Left cardiac atrium (tissue), 4 donors: ENCODE results near the gene PLEKHA8. TPM values are rescaled to one million over a fixed set of nuclear protein-coding genes. Genes with fewer than 3 reads are reported as not detected.

Experiments used
- ATAC-seq, 2 donors: fragments of 200-7000 bp; cut with Tn5 transposase; one replicate each; pipeline ENCODE4 v1.9.1; 2020; ENCODE audit warnings: mild to moderate bottlenecking in 2 of 2, moderate library complexity in 2 of 2
- DNase-seq: peaks from one replicate; pipeline ENCODE4 v3.0.0-alpha.2; 2020
- intact Hi-C, 2 donors: fragments of 100-400 bp; cut with DNase I; formaldehyde crosslinking; loops; one replicate each; pipeline versions ENCODE4 v1.14.1 to v1.15.1; 2022 to 2023
- total RNA-seq, 2 donors: library from RNA; stranded (reverse); fragmentation: NEBNext Ultra II Directional; extraction: Animal tissue kit (Norgen Biotek cat#: 25700); gene quantifications; one replicate each; pipeline ENCODE4 v1.2.1, GENCODE V29; 2021
- donor health status: DM: no; HTN: yes; CAD: no.
- donor health status: DM: no; HTN: yes; CAD: no; lungs with severe emphysema.
- donor health status: DM: yes; HTN: yes; CAD: no.
- donor health status: Dilated cardiomyopathy.

Gene PLEKHA8
- total RNA-seq, 2 donors from 2014 or later, result 4.5 to 5.3 TPM

- intact Hi-C loops, result loop anchor here in 1 of 2 donors (10.0 kb wide), 1 partner anchor 73 kb away; no protein-coding TSS in a partner anchor
- no peak for ATAC-seq
- DNase-seq, result no peak
These were observed 143.7 kb downstream of the PLEKHA8 start for GRCh38 chr7:30171766-30172447.

- intact Hi-C loops, result loop anchor here in 1 of 2 donors (10.0 kb wide), 1 partner anchor 72 kb away; no protein-coding TSS in a partner anchor
- DNase-seq (no peak), ATAC-seq (no peak)
These were observed 144.2 kb downstream of the PLEKHA8 start for GRCh38 chr7:30172451-30172850.

GRCh38 chr7:30173058-30173897, 145.1 kb downstream of the PLEKHA8 start:
- intact Hi-C loops, result loop anchor here in 1 of 2 donors (10.0 kb wide), 1 partner anchor 72 kb away; no protein-coding TSS in a partner anchor
- ATAC-seq (peak; percentile 71 to 78), DNase-seq (peak; percentile 65)

- intact Hi-C loops, result loop anchor here in 1 of 2 donors (10.0 kb wide), 1 partner anchor 70 kb away; no protein-coding TSS in a partner anchor
- no peak for DNase-seq
- peak in 1 of 2 donors; percentile 48 for ATAC-seq
These were observed 147.0 kb downstream of the PLEKHA8 start for GRCh38 chr7:30175180-30175579.

GRCh38 chr7:30175636-30176147, 147.5 kb downstream of the PLEKHA8 start:
- ATAC-seq, result no peak
- intact Hi-C loops, result loop anchor here in 1 of 2 donors (10.0 kb wide), 1 partner anchor 69 kb away; no protein-coding TSS in a partner anchor
- no peak for DNase-seq

- ATAC-seq, result no peak
- intact Hi-C loops, result loop anchor here in 1 of 2 donors (10.0 kb wide), 1 partner anchor 68 kb away; no protein-coding TSS in a partner anchor
- no peak for DNase-seq
These were observed 148.4 kb downstream of the PLEKHA8 start for GRCh38 chr7:30176463-30177109.

- no peak for DNase-seq
- intact Hi-C loops, result loop anchor here in 1 of 2 donors (10.0 kb wide), 1 partner anchor 68 kb away; no protein-coding TSS in a partner anchor
- ATAC-seq, result no peak
These were observed 149.0 kb downstream of the PLEKHA8 start for GRCh38 chr7:30177186-30177585.

GRCh38 chr7:30177965-30178364, 149.8 kb downstream of the PLEKHA8 start:
- intact Hi-C loops, result loop anchor here in 1 of 2 donors (10.0 kb wide), 1 partner anchor 67 kb away; no protein-coding TSS in a partner anchor
- ATAC-seq (no peak), DNase-seq (no peak)

GRCh38 chr7:30178748-30179436, 150.7 kb downstream of the PLEKHA8 start:
- ATAC-seq (no peak), DNase-seq (no peak)
- intact Hi-C loops, result loop anchor here in 1 of 2 donors (10.0 kb wide), 1 partner anchor 66 kb away; no protein-coding TSS in a partner anchor

Other genes with a start within 250 kb of the PLEKHA8 start
- gene WIPF3, start 221.9 kb upstream of the PLEKHA8 start, total RNA-seq, result 1 to 10 TPM; 1.8 to 3.8 TPM
- 10 to 100 TPM; 22.9 to 32.1 TPM for gene SCRN1, start 38.6 kb upstream of the PLEKHA8 start, total RNA-seq
- gene FKBP14, start 1.7 kb upstream of the PLEKHA8 start, total RNA-seq, result 10 to 100 TPM; 14.3 to 17.6 TPM
- gene MTURN, start 106.6 kb downstream of the PLEKHA8 start, total RNA-seq, result 10 to 100 TPM; 25.8 to 27.3 TPM